Articular chondrocyte of knee joint (primary cell): ENCODE results near the gene GCK. TPM values are rescaled to one million over a fixed set of nuclear protein-coding genes. Genes with fewer than 3 reads are reported as not detected.

Experiments
- small RNA-seq: library from RNA; depleted of rRNA; stranded (forward); fragments of <200 nt; gene quantifications from one replicate; pipeline ENCODE3, GENCODE V24; 2012
- total RNA-seq: library from RNA; depleted of rRNA; stranded (reverse); fragments of >200 nt; gene quantifications from 2 replicates; pipeline ENCODE4 v1.2.3, GENCODE V29; 2012

GCK gene
- 0.22 and 0.52 TPM in 2 replicates for total RNA-seq

DNA sequence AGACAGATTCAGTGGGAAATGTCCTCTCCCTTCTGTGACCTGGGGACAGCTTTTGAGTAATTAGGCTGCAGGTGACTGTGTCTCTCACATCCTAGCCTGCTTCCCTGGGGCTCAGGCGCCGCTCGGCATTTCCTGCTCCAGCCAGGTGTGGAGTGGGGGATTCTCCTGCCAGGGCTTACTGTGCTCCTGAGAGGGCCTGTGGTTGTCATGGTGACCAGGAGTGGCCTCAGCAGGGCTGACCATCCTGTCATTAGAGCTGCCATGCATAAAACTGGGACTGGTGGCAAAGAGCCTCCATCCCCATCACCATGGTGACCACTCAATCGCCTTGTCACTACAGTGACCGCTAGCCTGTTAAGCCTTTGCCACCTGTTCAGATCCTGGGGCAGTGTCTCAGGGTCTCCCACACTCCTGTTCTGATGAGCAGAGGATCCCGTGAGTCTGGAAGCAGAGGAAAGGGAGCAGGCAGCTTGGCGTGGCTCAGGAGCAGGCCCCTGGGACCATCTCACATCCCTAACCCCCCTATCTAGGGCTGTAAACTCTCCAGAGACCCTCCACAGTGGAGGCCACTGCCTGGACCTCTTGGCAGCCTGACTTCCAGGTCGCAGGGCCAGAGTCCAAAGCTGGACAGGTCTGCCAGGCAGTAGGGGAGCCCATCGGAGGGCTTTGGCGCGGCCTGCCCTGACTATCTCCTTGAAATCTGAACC is at the start of gene GCK:
GCK (minus strand) TSS at position 154 of the 707 bp plus-strand sequence. CDS start 486 bp downstream, outside the sequence.

DNA sequence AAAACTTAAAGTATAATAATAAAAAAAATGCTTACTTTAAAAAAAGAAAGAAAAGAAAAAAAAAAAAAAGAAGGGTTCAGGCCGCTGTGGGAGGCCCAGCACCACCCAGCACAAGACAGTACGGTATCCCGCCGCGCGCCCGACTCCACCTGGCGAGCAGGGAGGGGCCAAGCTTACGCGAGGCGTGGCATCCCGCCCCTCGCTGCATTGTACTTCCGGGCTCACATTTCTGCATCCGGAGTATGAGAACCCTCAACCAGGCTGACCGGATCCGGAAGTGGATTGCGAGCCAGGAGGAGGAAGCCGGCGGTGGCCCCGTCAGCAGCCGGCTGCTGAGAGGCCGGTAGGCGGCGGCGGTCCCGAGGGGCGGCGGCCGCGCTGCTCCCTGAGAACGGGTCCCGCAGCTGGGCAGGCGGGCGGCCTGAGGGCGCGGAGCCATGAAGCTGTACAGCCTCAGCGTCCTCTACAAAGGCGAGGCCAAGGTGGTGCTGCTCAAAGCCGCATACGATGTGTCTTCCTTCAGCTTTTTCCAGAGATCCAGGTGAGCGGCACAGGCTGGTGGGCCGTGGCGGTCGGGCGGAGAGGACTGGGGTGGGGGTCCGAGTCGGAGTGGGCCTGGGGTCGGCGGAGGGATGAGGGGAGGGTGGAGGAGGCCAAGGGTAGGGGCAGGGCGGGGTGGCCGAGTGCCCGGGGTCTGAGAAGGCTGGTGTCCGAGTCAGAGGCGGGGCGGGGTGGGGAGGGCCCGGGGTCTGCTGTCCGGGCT is 11.6 kb upstream of the GCK start, which contains the start of gene YKT6:
YKT6 (plus strand) TSS at position 280 of the 763 bp plus-strand sequence; CDS start at position 438, 158 bp downstream.

DNA sequence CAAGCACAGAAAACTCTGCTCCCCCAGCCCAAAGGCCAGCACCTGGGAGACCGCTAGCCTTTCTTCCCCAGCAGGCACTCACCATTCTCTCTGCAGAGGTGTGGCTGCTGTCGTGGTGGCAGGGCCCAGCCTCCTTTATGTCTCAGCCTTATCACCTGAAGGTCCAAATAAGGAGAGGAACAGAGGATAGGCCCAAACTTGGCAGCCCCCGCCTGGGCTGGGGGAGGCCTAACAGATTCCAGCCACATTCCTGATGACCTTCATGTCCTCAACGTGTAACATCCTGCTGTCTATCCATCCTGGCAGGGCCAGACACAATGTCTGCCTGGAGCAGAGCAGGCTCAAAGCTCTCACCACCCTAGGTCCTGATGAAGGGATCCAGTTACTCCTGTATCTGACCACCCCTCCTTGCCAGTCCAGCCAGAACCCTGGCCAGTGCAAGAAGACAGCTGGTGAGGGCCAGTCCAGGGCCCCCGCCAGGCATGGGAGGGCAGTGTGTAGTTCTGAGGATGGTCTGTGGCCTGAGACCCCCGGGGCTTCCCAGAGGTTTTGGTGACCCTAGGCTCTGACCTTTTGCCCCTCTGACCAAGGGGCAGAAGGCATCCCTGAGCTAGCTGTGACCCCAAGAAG is 47.9 kb downstream of the GCK start, which contains the start of gene MYL7:
MYL7 (minus strand) TSS at position 112 of the 630 bp plus-strand sequence; CDS start at position 85, 27 bp downstream.

DNA sequence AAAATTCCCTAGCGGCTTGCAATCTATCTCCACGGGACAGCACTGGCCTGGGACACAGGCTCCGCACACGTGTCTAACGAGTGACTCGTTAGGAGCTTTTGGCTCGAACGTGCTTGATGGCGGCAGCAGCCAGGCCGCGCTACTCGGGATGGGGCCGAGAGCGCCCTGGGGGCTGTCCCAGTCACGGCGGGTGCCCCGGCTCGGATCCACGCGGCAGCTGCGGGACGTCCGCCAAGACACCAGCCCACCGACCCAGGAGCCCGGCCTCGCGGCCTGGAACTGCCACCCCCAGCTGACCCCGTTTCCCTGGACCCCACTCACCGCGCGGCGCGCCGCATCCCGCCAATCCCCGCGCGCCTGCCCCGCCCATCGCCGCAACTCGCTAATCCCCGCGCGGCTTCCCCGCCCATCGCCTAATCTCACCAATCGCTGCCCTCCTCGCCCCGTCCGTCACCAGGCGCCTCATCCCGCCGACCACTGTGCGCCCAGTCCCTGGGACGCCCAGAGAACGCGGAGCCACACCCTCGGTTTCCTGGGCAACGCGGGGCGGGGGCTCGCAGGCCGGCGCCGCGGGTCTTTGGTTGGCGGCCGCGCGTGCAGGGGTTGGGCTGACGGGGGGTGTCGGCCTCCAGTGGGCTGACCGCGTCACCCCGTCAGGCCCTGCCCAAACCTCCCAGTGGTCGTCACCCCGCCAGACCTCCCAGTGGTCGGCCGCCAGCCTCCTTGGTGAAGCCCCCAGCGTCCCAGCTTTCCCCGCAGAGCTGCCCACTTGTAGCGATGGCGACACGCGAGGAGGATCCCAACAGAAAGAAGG is 65.8 kb downstream of the GCK start, which contains the start of gene POLD2:
POLD2 (minus strand) TSS at position 359 of the 814 bp plus-strand sequence. CDS start 1,495 bp downstream, outside the sequence.

DNA sequence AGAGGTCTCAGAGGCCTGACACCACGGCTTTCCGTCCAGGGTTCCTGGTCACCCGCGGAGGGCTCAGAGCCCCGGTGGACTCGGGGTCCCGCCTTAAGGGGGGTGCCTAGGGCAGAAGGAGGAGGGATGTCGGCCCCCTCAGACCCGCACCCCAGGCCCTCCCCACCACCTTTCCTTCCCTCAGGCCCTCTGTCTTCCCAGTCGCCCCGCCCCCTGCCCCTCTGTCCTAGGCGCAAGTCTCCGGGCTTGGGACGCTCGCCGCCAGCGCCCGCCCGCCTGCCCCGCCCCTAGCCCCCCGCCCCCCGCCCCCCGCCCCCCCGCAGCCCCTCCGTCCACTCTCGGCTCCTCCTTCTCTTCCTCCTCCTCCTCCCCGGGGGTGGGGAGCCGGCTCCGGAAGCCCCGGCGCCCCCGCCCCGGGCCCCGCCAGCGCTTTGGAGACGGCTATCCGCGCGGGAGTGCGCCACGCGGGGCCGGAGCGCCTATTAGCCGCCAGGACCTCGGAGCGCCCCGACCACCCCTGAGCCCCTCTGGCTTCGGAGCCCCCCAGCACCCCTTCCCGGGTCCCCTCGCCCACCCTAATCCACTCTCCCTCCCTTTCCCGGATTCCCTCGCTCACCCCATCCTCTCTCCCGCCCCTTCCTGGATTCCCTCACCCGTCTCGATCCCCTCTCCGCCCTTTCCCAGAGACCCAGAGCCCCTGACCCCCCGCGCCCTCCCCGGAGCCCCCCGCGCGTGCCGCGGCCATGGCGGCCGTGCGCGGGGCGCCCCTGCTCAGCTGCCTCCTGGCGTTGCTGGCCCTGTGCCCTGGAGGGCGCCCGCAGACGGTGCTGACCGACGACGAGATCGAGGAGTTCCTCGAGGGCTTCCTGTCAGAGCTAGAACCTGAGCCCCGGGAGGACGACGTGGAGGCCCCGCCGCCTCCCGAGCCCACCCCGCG is 85.0 kb downstream of the GCK start, which contains the start of gene AEBP1:
AEBP1 (plus strand) TSS at position 423 of the 937 bp plus-strand sequence; CDS start at position 744, 321 bp downstream.

Small RNAs within 50 kb of the gene (small RNA-seq; reads per million reads assigned to genes)
- gene RNA5SP230 = not detected

Other genes with a start within 250 kb of the GCK start
- not detected in 2 replicates for gene SPDYE1, start 191.5 kb downstream of the GCK start, total RNA-seq
- 108 TPM in 2 replicates for gene DBNL, start 144.7 kb downstream of the GCK start, total RNA-seq
- gene PGAM2, start 123.9 kb downstream of the GCK start, total RNA-seq = 0.32 and 0.65 TPM in 2 replicates
- gene POLM, start 106.9 kb downstream of the GCK start, total RNA-seq = 14.9 and 24.2 TPM in 2 replicates
- gene AEBP1, start 85.1 kb downstream of the GCK start, total RNA-seq = 139 and 216 TPM in 2 replicates
- gene POLD2, start 65.9 kb downstream of the GCK start, total RNA-seq = 65.5 and 73.4 TPM in 2 replicates
- not detected in 2 replicates for gene MYL7, start 48.1 kb downstream of the GCK start, total RNA-seq
- 82.8 and 104 TPM in 2 replicates for gene YKT6, start 11.5 kb upstream of the GCK start, total RNA-seq
- 0.26 and 0.54 TPM in 2 replicates for gene CAMK2B, start 136.2 kb upstream of the GCK start, total RNA-seq